Astrocyte of the cerebellum (primary cell): ENCODE data around the gene ARHGEF10L.

Source experiments
- DNase-seq: peaks from one replicate; pipeline ENCODE4 v3.0.0-alpha.2; 2011; ENCODE audit warnings: low read depth
- H3K4me3 ChIP-seq: 2 replicates; pipeline ENCODE4 v1.5.1; 2011; ENCODE audit warnings: mild to moderate bottlenecking, low read depth, low read length, moderate library complexity
- in situ Hi-C: cut with HindIII; loops from 2 replicates; pipeline ENCODE4 v1.10.0; 2017; ENCODE audit warnings: low sequenced_read_pairs
- TF ChIP-seq, protein P1 (sequence below): IDR thresholded peaks from 2 replicates; pipeline ENCODE4 v1.5.1; 2012; ENCODE audit warnings: low read length, low read depth, moderate library complexity, mild to moderate bottlenecking; ENCODE audit errors: missing control alignments

Gene ARHGEF10L

DNA sequence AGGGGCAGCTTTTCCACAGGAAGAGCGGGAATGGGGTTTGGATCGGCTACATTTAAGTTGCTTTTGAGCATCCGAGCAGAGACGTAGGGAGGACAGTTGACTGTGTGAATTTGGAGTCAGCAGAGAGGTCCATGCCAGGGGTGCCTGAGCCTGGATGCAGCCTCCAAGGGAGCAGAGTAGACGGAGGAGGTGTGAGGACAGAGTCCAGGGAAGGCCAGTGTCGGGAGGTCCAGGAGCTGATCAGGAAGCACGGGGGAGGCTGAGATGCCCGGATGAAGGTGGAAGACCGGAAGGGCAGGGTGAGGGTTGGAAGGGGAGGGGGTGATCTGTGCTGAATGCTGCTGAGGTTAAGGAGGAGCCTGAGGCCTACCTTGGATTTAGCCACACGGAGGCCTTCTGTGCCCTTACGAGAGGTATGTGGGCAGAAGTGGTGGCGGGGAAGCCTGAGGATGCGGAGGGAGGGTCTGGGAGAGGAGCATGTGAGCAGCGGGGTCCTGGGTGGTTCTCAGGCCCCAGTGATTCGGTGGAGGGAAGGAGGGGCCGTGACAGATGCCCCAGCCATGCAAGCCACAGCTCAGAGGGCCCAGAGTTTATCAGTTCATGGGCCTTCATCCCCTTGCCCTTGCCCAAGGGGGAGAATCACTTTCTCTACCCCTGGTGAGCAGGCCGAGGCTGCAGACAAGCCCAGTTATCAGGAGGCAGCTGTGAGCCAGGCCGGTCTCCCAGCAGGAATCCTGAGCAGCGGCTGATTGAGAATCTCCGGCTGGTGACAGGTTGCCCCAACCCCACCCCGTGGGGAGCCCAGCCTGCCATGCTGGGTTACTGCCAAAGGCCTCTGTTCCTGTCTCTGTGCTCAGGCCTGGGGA, 161.7 kb downstream of the ARHGEF10L start:
- no peak overlapping the region for H3K4me3 ChIP-seq
- in situ Hi-C loops = no loop called here
- TF ChIP-seq, protein P1, sequence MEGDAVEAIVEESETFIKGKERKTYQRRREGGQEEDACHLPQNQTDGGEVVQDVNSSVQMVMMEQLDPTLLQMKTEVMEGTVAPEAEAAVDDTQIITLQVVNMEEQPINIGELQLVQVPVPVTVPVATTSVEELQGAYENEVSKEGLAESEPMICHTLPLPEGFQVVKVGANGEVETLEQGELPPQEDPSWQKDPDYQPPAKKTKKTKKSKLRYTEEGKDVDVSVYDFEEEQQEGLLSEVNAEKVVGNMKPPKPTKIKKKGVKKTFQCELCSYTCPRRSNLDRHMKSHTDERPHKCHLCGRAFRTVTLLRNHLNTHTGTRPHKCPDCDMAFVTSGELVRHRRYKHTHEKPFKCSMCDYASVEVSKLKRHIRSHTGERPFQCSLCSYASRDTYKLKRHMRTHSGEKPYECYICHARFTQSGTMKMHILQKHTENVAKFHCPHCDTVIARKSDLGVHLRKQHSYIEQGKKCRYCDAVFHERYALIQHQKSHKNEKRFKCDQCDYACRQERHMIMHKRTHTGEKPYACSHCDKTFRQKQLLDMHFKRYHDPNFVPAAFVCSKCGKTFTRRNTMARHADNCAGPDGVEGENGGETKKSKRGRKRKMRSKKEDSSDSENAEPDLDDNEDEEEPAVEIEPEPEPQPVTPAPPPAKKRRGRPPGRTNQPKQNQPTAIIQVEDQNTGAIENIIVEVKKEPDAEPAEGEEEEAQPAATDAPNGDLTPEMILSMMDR = no peak
- DNase-seq = no peak

DNA sequence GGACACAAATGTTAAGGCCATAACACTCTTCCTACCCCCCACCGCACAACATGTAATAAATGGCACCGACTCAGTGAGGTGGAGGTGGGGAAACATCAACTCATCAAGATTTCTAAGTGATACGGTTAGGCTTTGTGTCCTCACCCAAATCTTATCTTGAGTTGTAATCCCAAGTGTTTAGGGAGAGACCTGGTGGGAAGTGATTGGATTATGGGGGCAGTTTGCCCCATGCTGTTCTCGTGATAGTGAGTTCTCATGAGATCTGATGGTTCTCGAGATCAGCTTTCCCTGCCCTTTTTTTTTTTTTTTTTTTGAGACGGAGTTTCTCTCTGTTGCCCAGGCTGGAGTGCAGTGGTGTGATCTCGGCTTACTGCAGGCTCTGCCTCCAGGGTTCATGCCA, 164.7 kb downstream of the ARHGEF10L start:
- in situ Hi-C loops = no loop called here
- no peak overlapping the region for H3K4me3 ChIP-seq
- TF ChIP-seq, protein P1 = no peak
- no peak for DNase-seq

DNA sequence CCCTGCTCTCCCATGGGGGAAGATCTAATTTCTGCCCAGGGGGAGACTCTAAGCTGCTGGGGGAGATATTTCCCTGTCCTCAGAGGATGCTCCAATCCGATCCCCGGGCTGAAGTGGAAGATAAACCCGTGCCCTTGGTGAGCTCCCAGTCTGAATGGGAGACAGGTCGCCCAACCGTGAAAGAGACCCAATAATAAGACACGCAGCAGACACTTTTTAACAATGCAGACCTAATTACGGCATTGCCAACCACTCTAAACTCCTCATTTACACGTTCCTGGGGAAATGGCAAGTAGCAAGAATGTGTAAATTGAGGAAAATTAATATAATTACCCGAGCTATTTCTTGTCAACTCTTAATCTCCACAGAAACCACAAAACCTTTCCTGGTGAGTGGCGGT, 166.9 kb downstream of the ARHGEF10L start:
- TF ChIP-seq, protein P1 = no peak
- no peak for DNase-seq
- in situ Hi-C loops = no loop called here
- H3K4me3 ChIP-seq = no peak overlapping the region

DNA sequence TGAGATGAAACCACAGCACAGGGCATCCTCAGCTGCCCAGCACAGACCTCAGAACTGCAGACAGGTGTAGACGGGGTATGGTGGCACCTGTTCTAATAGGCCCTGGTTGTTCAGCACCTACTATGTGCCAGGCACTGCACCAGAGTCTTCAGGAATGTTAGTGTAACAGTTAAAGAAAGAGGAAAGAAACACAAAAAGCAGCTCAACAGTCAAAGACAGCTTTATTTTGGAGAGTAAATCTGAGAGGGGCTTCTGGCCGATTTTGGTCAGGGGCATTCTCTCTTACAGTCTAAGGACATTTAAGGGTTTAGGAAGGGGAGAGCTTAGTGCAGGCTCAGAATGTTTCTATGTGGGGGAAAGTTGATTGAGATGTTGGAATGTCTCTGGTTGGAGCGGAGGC, 170.5 kb downstream of the ARHGEF10L start:
- in situ Hi-C loops = no loop called here
- TF ChIP-seq, protein P1 = no peak
- H3K4me3 ChIP-seq = no peak overlapping the region
- DNase-seq = no peak

GRCh38 chr1:17710889-17711576, 171.5 kb downstream of the ARHGEF10L start:
- no peak for DNase-seq
- in situ Hi-C loops = no loop called here
- TF ChIP-seq, protein P1 = no peak
- H3K4me3 ChIP-seq = no peak overlapping the region

DNA sequence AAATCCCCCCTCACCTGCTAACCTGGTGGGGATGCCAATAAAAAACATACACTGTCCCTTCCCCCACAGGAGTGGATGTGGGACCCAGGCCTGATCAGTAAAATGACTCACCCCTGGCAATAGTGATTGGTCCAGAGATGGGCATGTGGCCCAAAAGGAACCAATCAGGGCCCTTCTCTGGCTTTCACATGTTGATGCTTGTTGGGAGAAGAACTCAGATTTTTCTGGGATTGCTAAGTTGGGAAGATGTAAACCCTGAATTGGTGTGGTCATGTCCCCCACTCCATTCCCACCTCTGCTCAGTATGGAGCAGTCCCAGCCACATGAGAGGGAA, 172.0 kb downstream of the ARHGEF10L start:
- H3K4me3 ChIP-seq = no peak overlapping the region
- TF ChIP-seq, protein P1 = no peak
- in situ Hi-C loops = no loop called here
- DNase-seq = no peak
